ENCODE measurements around the gene APOC3. TPM values are rescaled to one million over a fixed set of nuclear protein-coding genes. Genes with fewer than 3 reads are reported as not detected.

APOC3 gene
- total and polyA plus RNA-seq, 10 of the 15 experiments (the other 5 are each of a cell fraction or from before 2014, with no cell fraction given) = 1.9 TPM; not detected in 9

DNA sequence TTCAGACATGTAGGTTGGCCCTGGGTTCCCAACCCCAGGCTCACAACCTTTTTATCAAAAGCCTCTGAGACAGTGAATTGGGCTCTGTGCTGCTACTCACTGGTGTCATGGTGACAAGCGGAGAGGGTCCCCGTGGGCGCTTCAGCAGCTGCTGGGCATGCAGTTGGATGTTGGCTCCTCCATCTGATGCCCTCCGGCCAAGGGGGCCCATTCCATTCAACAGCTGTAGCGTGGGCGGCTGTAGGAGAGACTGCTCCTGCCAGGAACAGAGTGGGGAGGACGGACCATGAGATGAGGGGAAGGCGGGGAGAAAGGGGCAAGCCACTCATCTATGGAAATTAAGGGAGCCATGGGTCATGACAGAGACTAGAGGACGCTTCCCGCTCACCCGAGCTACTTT is 43.7 kb downstream of the APOC3 start (continued):
- no peak for TF ChIP-seq CBFB (IDR thresholded peaks at IDR 0.05; ENCODE audit: low read depth)

DNA sequence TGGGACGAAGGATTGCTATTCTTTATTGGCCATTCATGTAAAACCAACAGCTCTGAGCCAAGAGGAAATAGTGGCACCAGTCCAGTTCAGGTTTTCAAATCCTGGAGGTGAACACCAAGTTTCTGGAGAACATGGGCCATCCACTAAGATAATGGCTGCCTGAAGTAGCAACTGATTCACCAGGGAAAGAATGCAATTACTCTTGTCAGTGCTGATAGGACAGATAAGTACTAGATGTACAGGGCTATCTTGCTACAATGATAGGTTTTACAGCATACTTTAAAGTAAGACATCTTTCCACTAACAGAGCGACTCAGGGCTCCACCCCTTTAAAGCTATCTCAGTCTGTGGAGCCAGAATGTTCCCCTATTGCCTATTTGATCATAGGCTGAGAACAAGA is 44.5 kb downstream of the APOC3 start:
- no peaks in the 10 kb centered on the region for H3K9me3 ChIP-seq (replicated peaks; ENCODE audit: control insufficient read depth, insufficient read depth, low read length)
- no peaks in the 10 kb centered on the region for H3K27me3 ChIP-seq (replicated peaks in 1 of 2; ENCODE audit: control insufficient read depth in 2 of 2, insufficient read depth in 2 of 2, low read length in 1 of 2)
- no TSS peak for BruUV-seq (replicated peaks)
- DNase-seq (ENCODE audit: low read depth, low spot score) (no peak), ATAC-seq (no peak), FAIRE-seq (no peak)
- 100% methylated on average over 2 of the region's 2 CpGs for WGBS (ENCODE audit: insufficient coverage, insufficient replicate concordance, low lambda C conversion rate, missing lambda C conversion rate)
- TF ChIP-seq TBL1XR1 (IDR thresholded peaks at IDR 0.05; ENCODE audit: low read depth, low read length) = no peak
- TF ChIP-seq ZZZ3 (IDR thresholded peaks at IDR 0.05; ENCODE audit: control insufficient read depth, insufficient read length, low read depth) = no peak
- no peak for TF ChIP-seq NR2F1 (conservative IDR thresholded peaks at IDR 0.05)
- no peak for TF ChIP-seq GATAD2B (conservative IDR thresholded peaks at IDR 0.05; ENCODE audit: low read depth)
- TF ChIP-seq PAX8 (IDR thresholded peaks at IDR 0.05) = no peak
- TF ChIP-seq, protein P1, sequence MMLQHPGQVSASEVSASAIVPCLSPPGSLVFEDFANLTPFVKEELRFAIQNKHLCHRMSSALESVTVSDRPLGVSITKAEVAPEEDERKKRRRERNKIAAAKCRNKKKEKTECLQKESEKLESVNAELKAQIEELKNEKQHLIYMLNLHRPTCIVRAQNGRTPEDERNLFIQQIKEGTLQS (IDR thresholded peaks at IDR 0.05; ENCODE audit: borderline replicate concordance, extremely low read depth, low read depth, low read length) = no peak
- TF ChIP-seq HDGF (IDR thresholded peaks at IDR 0.05) = no peak
- no peak for TF ChIP-seq BACH1 (IDR thresholded peaks at IDR 0.05; ENCODE audit: borderline replicate concordance)
- no peak for TF ChIP-seq PAX5 (IDR thresholded peaks at IDR 0.05; ENCODE audit: borderline replicate concordance, low read depth, low read length)
- TF ChIP-seq, protein P2, sequence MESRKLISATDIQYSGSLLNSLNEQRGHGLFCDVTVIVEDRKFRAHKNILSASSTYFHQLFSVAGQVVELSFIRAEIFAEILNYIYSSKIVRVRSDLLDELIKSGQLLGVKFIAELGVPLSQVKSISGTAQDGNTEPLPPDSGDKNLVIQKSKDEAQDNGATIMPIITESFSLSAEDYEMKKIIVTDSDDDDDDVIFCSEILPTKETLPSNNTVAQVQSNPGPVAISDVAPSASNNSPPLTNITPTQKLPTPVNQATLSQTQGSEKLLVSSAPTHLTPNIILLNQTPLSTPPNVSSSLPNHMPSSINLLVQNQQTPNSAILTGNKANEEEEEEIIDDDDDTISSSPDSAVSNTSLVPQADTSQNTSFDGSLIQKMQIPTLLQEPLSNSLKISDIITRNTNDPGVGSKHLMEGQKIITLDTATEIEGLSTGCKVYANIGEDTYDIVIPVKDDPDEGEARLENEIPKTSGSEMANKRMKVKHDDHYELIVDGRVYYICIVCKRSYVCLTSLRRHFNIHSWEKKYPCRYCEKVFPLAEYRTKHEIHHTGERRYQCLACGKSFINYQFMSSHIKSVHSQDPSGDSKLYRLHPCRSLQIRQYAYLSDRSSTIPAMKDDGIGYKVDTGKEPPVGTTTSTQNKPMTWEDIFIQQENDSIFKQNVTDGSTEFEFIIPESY (IDR thresholded peaks at IDR 0.05) = no peak
- no peak for TF ChIP-seq ASH2L (IDR thresholded peaks at IDR 0.05; ENCODE audit: borderline replicate concordance, low read depth)
- TF ChIP-seq CBX3 (IDR thresholded peaks at IDR 0.05; ENCODE audit: borderline replicate concordance, low read depth) = no peak
- no peak for TF ChIP-seq MYC (IDR thresholded peaks at IDR 0.05; ENCODE audit: insufficient read depth, insufficient read length, insufficient replicate concordance, low read length, severe bottlenecking)
- TF ChIP-seq MEF2B (IDR thresholded peaks at IDR 0.05; ENCODE audit: partially characterized antibody, poor library complexity, severe bottlenecking) = no peak
- no peak for TF ChIP-seq ESRRA (IDR thresholded peaks at IDR 0.05; ENCODE audit: low read length)
- TF ChIP-seq, protein P3, sequence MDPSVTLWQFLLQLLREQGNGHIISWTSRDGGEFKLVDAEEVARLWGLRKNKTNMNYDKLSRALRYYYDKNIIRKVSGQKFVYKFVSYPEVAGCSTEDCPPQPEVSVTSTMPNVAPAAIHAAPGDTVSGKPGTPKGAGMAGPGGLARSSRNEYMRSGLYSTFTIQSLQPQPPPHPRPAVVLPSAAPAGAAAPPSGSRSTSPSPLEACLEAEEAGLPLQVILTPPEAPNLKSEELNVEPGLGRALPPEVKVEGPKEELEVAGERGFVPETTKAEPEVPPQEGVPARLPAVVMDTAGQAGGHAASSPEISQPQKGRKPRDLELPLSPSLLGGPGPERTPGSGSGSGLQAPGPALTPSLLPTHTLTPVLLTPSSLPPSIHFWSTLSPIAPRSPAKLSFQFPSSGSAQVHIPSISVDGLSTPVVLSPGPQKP (IDR thresholded peaks at IDR 0.05; ENCODE audit: low read depth, low read length) = no peak
- no peaks in the 10 kb centered on the region for H3K79me2 ChIP-seq (ENCODE audit: control insufficient read depth, insufficient read depth, low read length)
- POLR2A ChIA-PET = interaction anchor here (0.7 kb wide), 1 partner anchor 19 kb away, joined by 3 read pairs; no protein-coding TSS in a partner anchor
- no peak overlapping the region for H3K27ac ChIP-seq (ENCODE audit: control insufficient read depth, insufficient read depth)
- RAD21 ChIA-PET (ENCODE audit: unreplicated experiment) = no interaction called here
- no peak overlapping the region for H2AFZ ChIP-seq (ENCODE audit: control insufficient read depth, low read depth, low read length)
- no peaks in the 10 kb centered on the region for H4K20me1 ChIP-seq (ENCODE audit: control insufficient read depth, insufficient read depth)
- CTCF ChIA-PET = interaction anchor here (1.4 to 1.8 kb wide), 2 partner anchors 39 to 232 kb away, joined by 4 to 5 read pairs; no protein-coding TSS in a partner anchor
- intact Hi-C loops (cut with micrococcal nuclease; ENCODE audit: unreplicated experiment) (no loop called here), in situ Hi-C loops (cut with MboI) (no loop called here)
- H3K4me2 ChIP-seq (ENCODE audit: control insufficient read depth, insufficient read depth) = no peak overlapping the region
- no peaks in the 10 kb centered on the region for H3K4me1 ChIP-seq (ENCODE audit: control insufficient read depth, insufficient read depth, low read length)
- H3K36me3 ChIP-seq (ENCODE audit: control insufficient read depth in 2 of 2, insufficient read depth in 2 of 2, low read length in 1 of 2) = peaks cover 15 to 19% of the 10 kb centered on the region in 2 experiments
- H3K4me3 ChIP-seq = no peak overlapping the region
- no peak overlapping the region for H3K9ac ChIP-seq (ENCODE audit: control insufficient read depth, insufficient read depth, low read length)
- SMC1A ChIA-PET (ENCODE audit: uncharacterized antibody, unreplicated experiment) = interaction anchor here (1.2 kb wide), 1 partner anchor 9 kb away, joined by 3 read pairs; no protein-coding TSS in a partner anchor
